Vagina (tissue), 2 donors: Measurements from ENCODE around the gene FRMD4A.

Experiments
- POLR2A ChIP-seq, 2 donors: fragments of 450-650 bp; IDR thresholded peaks; one replicate each; pipeline ENCODE4 v1.6.1; 2017; ENCODE audit warnings: antibody characterized with exemption in 2 of 2, mild to moderate bottlenecking in 2 of 2, moderate library complexity in 2 of 2
- POLR2AphosphoS5 ChIP-seq, 2 donors: sonication (generic); formaldehyde crosslinking; IDR thresholded peaks; one replicate each; pipeline ENCODE4 v1.9.0; 2017; ENCODE audit warnings: antibody characterized with exemption in 2 of 2, mild to moderate bottlenecking in 2 of 2, low read depth in 1 of 2; ENCODE audit not compliant: insufficient read depth in 1 of 2
- TF ChIP-seq, protein P1 (sequence below), 3 experiments: fragments of 450-650 bp in 2 of 3; fragments of 200-600 bp in 1 of 3; sonication (generic) in 1 of 3; IDR thresholded peaks; one replicate each; pipeline ENCODE4 v1.5.1; 2017 to 2019; ENCODE audit warnings: antibody characterized with exemption in 3 of 3, mild to moderate bottlenecking in 2 of 3, moderate library complexity in 2 of 3

DNA sequence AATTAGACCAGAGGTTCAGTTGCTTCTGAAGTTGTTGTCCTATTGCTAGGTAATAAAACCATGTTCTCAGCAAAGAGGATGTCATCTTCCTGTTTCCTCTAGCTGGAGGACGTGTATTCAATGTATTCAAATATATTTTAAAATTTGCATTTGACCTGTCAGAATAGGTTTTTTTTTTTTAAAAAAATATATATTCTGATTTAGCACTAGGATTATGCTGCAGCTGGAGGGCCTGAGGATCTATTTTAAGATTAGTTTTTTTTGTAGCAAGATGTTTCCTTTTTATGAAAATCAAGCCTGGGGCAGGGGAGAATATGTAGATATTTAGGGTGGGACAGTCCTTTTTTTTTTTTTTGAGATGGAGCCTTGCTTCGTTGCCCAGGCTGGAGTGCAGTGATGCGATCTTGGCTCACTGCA lies 337.0 kb downstream of the FRMD4A start:
- TF ChIP-seq, protein P1, sequence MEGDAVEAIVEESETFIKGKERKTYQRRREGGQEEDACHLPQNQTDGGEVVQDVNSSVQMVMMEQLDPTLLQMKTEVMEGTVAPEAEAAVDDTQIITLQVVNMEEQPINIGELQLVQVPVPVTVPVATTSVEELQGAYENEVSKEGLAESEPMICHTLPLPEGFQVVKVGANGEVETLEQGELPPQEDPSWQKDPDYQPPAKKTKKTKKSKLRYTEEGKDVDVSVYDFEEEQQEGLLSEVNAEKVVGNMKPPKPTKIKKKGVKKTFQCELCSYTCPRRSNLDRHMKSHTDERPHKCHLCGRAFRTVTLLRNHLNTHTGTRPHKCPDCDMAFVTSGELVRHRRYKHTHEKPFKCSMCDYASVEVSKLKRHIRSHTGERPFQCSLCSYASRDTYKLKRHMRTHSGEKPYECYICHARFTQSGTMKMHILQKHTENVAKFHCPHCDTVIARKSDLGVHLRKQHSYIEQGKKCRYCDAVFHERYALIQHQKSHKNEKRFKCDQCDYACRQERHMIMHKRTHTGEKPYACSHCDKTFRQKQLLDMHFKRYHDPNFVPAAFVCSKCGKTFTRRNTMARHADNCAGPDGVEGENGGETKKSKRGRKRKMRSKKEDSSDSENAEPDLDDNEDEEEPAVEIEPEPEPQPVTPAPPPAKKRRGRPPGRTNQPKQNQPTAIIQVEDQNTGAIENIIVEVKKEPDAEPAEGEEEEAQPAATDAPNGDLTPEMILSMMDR (IDR thresholded peaks at IDR 0.05): no peak
- TF ChIP-seq POLR2A (IDR thresholded peaks at IDR 0.05) (no peak), POLR2AphosphoS5 (IDR thresholded peaks at IDR 0.05; ENCODE audit: insufficient read depth in 1 of 2, low read depth in 1 of 2) (no peak)
